Naive B cell (primary cell): ENCODE results near the gene IQCH. TPM values are rescaled to one million over a fixed set of nuclear protein-coding genes. Genes with fewer than 3 reads are reported as not detected.
A peak's percentile ranks its signal among the peaks of the same experiment; 100 is the strongest.
"Not testable (repeated sequence)": the region's sequence is repeated elsewhere in the genome, so short reads cannot be mapped to it uniquely, and the experiment has no call there.

Experiments
- ATAC-seq, 2 donors: fragments of 150-1000 bp; cut with Tn5 transposase; 2 replicates each; pipeline ENCODE4 v1.10.0; 2021; ENCODE audit warnings: low read depth in 2 of 2, mild to moderate bottlenecking in 2 of 2, moderate library complexity in 2 of 2
- DNase-seq: peaks from one replicate; pipeline ENCODE4 v3.0.0; 2022
- H3K27ac Mint-ChIP-seq, 6 donors: one replicate each; pipeline ENCODE4 v1.8.0; 2020 to 2022; ENCODE audit warnings: mild to moderate bottlenecking in 6 of 6, mixed read lengths in 6 of 6, moderate library complexity in 5 of 6, inconsistent platforms in 2 of 6
- H3K27me3 Mint-ChIP-seq, 3 donors: one replicate each; pipeline ENCODE4 v1.8.0; 2021 to 2022; ENCODE audit warnings: mixed read lengths in 3 of 3, mild to moderate bottlenecking in 1 of 3
- H3K36me3 Mint-ChIP-seq, 2 donors: one replicate each; pipeline ENCODE4 v1.8.0; 2020 to 2022; ENCODE audit warnings: mixed read lengths in 2 of 2, inconsistent platforms in 1 of 2, mild to moderate bottlenecking in 1 of 2
- H3K4me1 Mint-ChIP-seq, 3 donors: one replicate each; pipeline ENCODE4 v1.8.0; 2020 to 2022; ENCODE audit warnings: mixed read lengths in 3 of 3, inconsistent platforms in 1 of 3, mild to moderate bottlenecking in 1 of 3, moderate library complexity in 1 of 3
- H3K4me3 Mint-ChIP-seq, 8 donors: one replicate each; pipeline ENCODE4 v1.8.0; 2020 to 2022; ENCODE audit warnings: mild to moderate bottlenecking in 8 of 8, mixed read lengths in 8 of 8, moderate library complexity in 8 of 8, inconsistent platforms in 2 of 8
- H3K9me3 Mint-ChIP-seq, 7 donors: one replicate each; pipeline ENCODE4 v1.8.0; 2020 to 2022; ENCODE audit warnings: mixed read lengths in 7 of 7, mild to moderate bottlenecking in 5 of 7, inconsistent platforms in 2 of 7, moderate library complexity in 1 of 7
- polyA plus RNA-seq, 6 donors: library from polyadenylated mRNA; unstranded; fragments of 300-500 nt; fragmentation: Illumina TruSeq; gene quantifications; one replicate each; pipeline ENCODE4 v1.2.3, GENCODE V29; 2021; ENCODE audit warnings: low read depth in 6 of 6

IQCH gene
- polyA plus RNA-seq, 6 donors from 2014 or later: 0.23 to 0.30 TPM; not detected in 4

DNA sequence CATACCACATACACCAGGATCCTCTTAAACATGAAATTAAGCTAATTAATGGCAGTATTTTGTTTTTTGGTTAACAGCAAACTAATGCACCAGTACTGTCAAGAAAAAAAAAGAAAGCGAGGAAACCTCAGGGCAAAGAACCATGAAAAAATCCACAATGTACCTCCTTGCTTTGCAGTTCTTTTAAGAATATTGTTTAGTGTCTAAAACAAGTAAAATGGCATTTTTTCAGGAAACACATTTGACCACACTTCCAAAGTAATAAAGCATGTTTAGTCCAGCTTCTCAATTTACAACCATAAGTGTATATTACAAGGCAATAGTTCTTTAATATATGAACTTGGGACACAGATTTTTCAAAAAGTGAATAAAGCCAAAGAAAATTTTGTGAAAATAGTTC lies 26.7 kb upstream of the IQCH start:
- Mint-ChIP-seq H3K27ac (peak overlapping the region in 1 of 6 donors; percentile 7), H3K4me3 (no peak overlapping the region), H3K36me3 (peaks cover 26 to 29% of the 10 kb centered on the region in 2 donors), H3K27me3 (no peaks in the 10 kb centered on the region), H3K4me1 (peaks cover 7 to 11% (median 8%) of the 10 kb centered on the region in 3 donors), H3K9me3 (no peaks in the 10 kb centered on the region)
- DNase-seq (no peak), ATAC-seq (no peak)

DNA sequence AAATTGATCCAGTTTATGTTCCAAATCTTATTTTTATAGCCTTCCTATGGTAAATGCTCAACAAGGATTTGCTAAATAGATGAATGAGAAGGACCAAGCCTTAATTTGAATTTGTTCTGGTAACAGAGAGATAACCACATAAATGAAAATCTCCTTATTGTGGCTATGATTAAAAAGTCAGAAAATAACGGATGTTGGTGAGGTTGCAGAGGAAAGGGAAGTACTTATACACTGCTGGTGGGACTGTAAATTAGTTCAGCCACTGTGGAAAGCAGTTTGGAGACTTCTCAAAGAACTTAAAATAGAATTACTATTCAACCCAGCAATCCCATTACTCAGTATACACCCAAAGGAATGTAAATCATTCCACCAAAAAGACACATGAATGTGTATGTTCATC lies 26.3 kb upstream of the IQCH start:
- H3K27ac Mint-ChIP-seq: peak overlapping the region in 4 of 6 donors; percentile 10 to 67 (median 28)

DNA sequence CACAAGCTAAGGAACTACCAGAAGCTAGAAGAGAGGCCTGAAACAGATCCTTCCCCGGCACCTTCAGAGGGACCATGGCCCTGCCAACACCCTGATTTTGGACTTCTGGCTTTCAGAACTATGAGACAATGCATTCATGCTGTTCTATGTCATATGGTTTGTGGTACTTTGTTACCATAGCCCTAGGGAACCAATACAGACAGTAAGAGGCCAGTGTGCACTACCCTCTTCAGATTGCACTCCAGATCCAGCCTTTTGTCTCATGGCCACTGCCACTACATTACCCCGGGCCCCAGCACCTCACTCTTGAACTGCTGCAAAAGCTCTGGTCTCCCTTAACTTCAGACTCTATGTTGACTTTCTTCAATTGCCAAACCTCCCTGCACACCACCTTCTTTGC lies 24.1 kb upstream of the IQCH start:
- Mint-ChIP-seq H3K4me1 (peaks cover 7 to 9% (median 8%) of the 10 kb centered on the region in 3 donors), H3K36me3 (peaks cover 39 to 51% of the 10 kb centered on the region in 2 donors), H3K27me3 (no peaks in the 10 kb centered on the region), H3K27ac (peak overlapping the region in 2 of 6 donors; percentile 80 to 83), H3K9me3 (no peaks in the 10 kb centered on the region), H3K4me3 (no peak overlapping the region)
- no peak for DNase-seq
- ATAC-seq: no peak

More for the DNA sequence above, 26.3 kb upstream of the IQCH start:
- Mint-ChIP-seq H3K4me1 (peaks cover 7 to 11% (median 8%) of the 10 kb centered on the region in 3 donors), H3K27me3 (no peaks in the 10 kb centered on the region), H3K4me3 (no peak overlapping the region), H3K9me3 (no peaks in the 10 kb centered on the region), H3K36me3 (peaks cover 30 to 33% of the 10 kb centered on the region in 2 donors)
- DNase-seq (no peak), ATAC-seq (no peak)

DNA sequence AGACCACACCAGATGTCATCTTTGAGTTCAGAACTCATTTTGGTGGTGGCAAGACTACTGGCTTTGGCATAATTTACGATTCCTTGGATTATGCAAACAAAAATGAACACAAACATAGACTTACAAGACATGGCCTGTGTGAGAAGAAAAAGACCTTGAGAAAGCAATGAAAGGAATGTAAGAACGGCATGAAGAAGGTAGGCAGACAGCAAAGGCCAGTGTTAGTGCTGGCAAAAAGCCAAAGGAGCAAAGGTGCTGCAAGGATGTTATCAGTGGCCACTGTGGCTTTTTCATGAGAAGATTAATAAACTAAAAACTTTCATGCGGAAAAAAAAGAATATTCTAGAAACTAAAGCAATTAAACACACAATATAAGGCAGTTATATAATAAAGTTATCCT lies 22.0 kb upstream of the IQCH start:
- Mint-ChIP-seq H3K27me3 (no peaks in the 10 kb centered on the region), H3K9me3 (no peaks in the 10 kb centered on the region), H3K27ac (peak overlapping the region in 1 of 6 donors; percentile 88), H3K4me1 (peaks cover 7 to 12% (median 8%) of the 10 kb centered on the region in 3 donors), H3K4me3 (no peak overlapping the region), H3K36me3 (peaks cover 46 to 52% of the 10 kb centered on the region in 2 donors)
- DNase-seq: no peak
- no peak for ATAC-seq

DNA sequence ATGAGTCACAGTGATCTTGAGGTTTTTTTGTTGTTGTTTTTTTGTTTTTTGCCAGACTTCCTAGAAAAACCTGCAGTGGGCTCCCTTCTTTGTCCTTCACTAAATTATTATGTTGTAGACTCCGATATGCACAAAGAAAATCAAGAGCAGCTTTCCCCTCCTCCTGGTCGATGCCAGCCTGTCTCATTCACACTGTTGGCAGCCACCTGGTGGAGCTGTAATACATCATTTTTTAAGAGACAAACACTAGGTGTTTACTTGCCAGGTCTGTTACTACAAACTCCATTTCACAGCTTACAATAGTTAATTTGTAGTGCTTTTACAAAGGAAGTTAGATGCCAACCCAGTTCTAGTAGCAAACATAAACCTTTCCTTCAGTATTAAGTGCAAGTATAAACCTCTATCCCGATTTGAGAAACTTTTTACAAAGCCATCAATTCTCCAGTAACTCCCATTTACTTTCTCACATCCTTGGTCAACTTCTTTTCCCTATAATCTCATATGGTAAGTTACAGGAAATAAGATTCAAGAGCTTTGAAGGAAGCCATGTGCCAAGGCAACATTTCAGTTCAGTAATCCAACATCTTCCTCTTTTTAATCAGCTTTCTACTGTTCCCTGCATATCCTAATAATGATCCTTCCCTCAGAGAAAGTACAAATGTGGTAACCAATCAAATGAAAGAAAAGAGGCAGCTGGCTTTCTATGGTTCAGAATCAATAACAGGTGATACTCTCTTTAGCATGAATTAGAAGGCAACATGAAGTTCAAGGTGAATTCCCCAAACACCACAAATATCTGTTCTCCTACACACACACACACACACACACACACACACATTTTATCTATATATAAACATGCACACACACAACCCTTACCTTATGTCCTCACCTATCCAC lies 14.1 kb upstream of the IQCH start:
- Mint-ChIP-seq H3K27me3 (no peaks in the 10 kb centered on the region), H3K27ac (peak overlapping the region in 5 of 6 donors; percentile 43 to 93 (median 74)), H3K9me3 (no peaks in the 10 kb centered on the region), H3K4me3 (peak overlapping the region in 4 of 8 donors; percentile 25 to 59 (median 44)), H3K36me3 (peaks cover under 1 to 13% of the 10 kb centered on the region in 2 donors), H3K4me1 (peaks cover 30 to 33% (median 33%) of the 10 kb centered on the region in 3 donors)
- ATAC-seq (peak; percentile 37 to 41), DNase-seq (no peak)

DNA sequence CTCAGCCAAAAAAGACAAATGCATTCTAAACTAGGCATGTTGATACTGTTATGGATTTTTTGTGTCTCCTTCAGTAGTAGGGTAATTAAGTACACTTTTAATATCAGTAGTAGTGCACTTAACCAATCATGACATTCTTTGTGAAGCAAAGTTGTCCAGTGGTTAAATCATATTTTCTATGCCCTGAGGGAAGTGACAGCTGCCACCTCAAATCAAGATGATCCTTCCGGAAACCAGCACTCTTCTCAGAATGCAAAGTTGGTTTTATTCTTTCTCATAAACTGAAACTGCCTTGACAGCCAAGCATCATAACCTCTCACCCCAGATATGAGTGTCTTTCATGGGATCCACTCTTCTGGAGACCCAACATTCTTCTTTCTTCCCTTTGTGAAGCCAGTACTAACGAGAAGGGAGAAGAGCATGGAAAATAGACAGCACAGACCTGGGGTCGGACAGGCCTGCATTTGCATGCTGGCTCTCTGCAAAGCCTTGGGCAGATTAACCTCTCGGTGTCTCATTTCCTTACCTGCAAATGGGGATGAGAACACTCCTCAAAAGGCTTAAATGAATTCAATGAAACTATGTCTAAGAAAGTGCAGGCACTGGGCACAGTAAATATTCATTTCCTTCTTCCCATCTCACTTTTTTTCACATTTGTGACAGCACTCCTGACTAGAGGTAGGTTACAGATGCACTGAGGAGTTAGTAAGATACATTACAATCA lies 13.3 kb upstream of the IQCH start:
- peak overlapping the region in 4 of 6 donors; percentile 4 to 93 (median 68) for H3K27ac Mint-ChIP-seq
- H3K9me3 Mint-ChIP-seq: peaks cover 0 to 2% (median 0%) of the 10 kb centered on the region in 7 donors
- H3K27me3 Mint-ChIP-seq: no peaks in the 10 kb centered on the region
- peaks cover 0 to 11% of the 10 kb centered on the region in 2 donors for H3K36me3 Mint-ChIP-seq
- DNase-seq (no peak), ATAC-seq (peak; percentile 27 to 42)
- H3K4me3 Mint-ChIP-seq: peak overlapping the region in 5 of 8 donors; percentile 16 to 59 (median 53)
- peaks cover 30 to 33% (median 31%) of the 10 kb centered on the region in 3 donors for H3K4me1 Mint-ChIP-seq

DNA sequence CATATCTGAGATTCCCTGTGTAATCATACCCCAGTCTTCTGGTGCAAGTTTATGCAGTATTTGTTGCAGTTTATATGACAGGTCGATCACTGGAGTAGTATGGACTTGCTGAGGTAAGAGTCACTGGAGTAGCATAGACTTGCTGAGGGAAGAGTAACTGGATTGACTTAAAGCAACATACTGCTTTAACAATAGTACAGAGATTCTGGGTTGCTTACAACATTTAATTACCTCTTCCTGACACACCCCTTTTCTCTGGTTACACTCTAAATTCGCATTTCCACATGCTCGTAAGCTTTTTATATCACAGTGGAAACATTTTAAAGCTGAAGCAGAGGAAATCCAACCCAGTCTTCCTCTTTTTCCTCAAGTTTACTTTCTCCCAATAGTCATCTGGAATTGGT lies 11.9 kb upstream of the IQCH start:
- H3K9me3 Mint-ChIP-seq: peaks cover 0 to 6% (median 2%) of the 10 kb centered on the region in 7 donors
- DNase-seq (no peak), ATAC-seq (no peak)
- peak overlapping the region in 1 of 6 donors; percentile 61 for H3K27ac Mint-ChIP-seq
- H3K36me3 Mint-ChIP-seq: peaks cover 6 to 19% of the 10 kb centered on the region in 2 donors
- peak overlapping the region in 1 of 8 donors; percentile 27 for H3K4me3 Mint-ChIP-seq
- H3K4me1 Mint-ChIP-seq: peaks cover 30 to 33% (median 33%) of the 10 kb centered on the region in 3 donors
- no peaks in the 10 kb centered on the region for H3K27me3 Mint-ChIP-seq

DNA sequence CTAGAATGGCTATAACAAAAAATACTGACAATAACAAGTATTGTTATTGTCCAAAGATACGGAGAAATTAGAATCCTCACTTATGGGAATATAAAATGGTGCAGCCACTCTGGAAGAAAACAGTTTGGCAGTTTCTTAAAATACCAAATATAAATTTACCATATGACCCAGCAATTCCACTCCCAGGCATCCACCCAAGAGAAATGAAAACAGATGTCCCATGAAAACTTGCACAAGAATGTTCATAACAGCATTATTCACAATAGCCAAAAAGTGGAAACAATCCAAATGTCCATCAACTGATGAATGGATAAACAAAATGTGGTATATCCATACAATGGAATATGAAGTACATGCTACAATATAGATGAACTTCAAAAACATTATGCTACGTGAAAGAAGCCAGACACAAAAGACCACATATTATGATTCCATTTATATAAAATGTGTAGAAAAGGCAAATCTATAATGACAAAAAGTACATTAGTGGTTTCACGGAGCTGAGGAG lies 9.6 kb upstream of the IQCH start:
- peak overlapping the region in 1 of 6 donors; percentile 6 for H3K27ac Mint-ChIP-seq
- DNase-seq (no peak), ATAC-seq (no peak)
- peaks cover 0 to 6% (median 2%) of the 10 kb centered on the region in 7 donors for H3K9me3 Mint-ChIP-seq
- peaks cover 33 to 40% (median 39%) of the 10 kb centered on the region in 3 donors for H3K4me1 Mint-ChIP-seq
- no peaks in the 10 kb centered on the region for H3K27me3 Mint-ChIP-seq
- H3K4me3 Mint-ChIP-seq: no peak overlapping the region
- H3K36me3 Mint-ChIP-seq: peaks cover 7 to 20% of the 10 kb centered on the region in 2 donors

DNA sequence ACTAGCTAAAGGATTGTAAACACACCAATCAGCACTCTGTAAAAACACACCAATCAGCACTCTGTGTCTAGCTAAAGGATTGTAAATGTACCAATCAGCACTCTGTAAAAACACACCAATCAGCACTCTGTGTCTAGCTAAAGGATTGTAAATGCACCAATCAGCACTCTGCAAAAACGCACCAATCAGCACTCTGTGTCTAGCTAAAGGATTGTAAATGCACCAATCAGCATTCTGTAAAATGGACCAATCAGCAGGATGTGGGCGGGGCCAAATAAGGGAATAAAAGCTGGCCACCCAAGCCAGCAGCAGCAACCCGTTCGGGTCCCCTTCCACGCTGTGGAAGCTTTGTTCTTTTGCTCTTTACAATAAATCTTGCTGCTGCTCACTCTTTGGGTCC lies 8.0 kb upstream of the IQCH start:
- not testable (repeated sequence) for H3K27ac Mint-ChIP-seq, H3K27me3 Mint-ChIP-seq, H3K9me3 Mint-ChIP-seq, H3K4me3 Mint-ChIP-seq, DNase-seq, ATAC-seq
- Mint-ChIP-seq H3K36me3 (peaks cover 7 to 20% of the 10 kb centered on the region in 2 donors), H3K4me1 (peaks cover 18 to 29% (median 27%) of the 10 kb centered on the region in 3 donors)

DNA sequence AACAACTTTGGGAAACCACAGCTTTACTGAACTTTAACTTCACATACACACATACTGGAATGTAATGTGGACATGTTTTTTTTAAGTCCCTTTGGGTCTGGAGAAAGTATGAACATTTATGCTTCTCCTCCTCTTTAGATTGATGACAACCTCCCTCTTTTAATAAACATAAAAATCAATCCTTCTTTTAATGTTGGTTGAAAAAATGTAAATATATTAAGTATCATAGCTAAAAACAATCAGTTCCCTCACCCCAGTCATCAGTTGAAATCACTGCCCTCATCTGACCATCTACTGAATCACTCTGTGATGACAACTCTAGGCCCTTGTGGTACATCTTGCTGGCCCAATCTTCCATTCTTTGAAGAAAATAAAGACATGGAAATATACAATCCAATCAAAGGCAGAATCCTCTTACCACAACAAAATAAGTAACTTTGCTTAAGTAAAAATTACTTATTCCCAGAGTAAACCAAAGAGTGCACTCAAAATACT lies 6.5 kb upstream of the IQCH start:
- Mint-ChIP-seq H3K4me1 (peaks cover 15 to 26% (median 25%) of the 10 kb centered on the region in 3 donors), H3K27ac (no peak overlapping the region)

DNA sequence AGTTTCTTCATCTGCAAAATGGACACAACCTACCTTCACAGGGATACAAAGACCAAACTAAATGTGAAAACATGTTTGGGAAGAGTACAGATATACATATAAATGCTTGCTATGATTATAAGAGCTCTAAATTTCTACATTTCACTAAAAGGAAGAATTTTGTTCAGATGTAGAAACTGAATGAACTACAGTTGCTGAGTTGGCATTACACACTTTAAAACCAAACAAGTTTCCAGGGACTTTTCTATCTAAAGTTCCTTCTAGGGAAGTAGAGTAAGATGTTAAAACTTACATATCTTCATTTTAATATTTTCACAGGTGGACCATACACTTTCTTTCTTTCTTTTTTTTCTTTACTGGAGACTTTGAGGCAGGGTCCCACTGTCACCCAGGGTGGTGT lies 4.8 kb upstream of the IQCH start:
- H3K27ac Mint-ChIP-seq: no peak overlapping the region
- H3K36me3 Mint-ChIP-seq: peaks cover 7 to 20% of the 10 kb centered on the region in 2 donors
- ATAC-seq: no peak
- DNase-seq: no peak
- H3K27me3 Mint-ChIP-seq: no peaks in the 10 kb centered on the region
- H3K9me3 Mint-ChIP-seq: peaks cover 0 to 6% (median 2%) of the 10 kb centered on the region in 7 donors
- H3K4me3 Mint-ChIP-seq: no peak overlapping the region
- H3K4me1 Mint-ChIP-seq: peaks cover 28 to 38% (median 30%) of the 10 kb centered on the region in 3 donors

More for the DNA sequence above, 6.5 kb upstream of the IQCH start:
- peaks cover 7 to 20% of the 10 kb centered on the region in 2 donors for H3K36me3 Mint-ChIP-seq
- H3K4me3 Mint-ChIP-seq: no peak overlapping the region
- DNase-seq: no peak
- no peak for ATAC-seq
- H3K27me3 Mint-ChIP-seq: no peaks in the 10 kb centered on the region
- H3K9me3 Mint-ChIP-seq: peaks cover 0 to 6% (median 2%) of the 10 kb centered on the region in 7 donors

DNA sequence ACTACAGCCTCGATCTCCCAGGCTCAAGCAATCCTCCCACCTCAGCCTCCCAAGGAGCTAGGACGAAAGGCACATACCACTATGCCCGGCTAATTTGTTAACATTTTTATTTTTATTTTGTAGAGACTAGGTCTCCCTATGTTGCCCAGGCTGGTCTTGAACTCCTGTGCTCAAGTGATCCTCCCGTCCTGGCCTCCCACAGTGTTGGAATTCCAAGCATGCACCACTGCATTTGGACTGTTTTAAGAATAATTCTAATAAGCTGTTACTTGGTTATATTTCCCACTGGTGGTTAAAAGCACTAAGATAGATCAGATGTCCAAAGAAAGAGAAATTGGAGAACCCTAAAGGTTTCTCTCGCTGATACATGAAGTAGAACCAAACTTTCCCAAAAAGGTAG lies 3.3 kb upstream of the IQCH start:
- ATAC-seq: no peak

DNA sequence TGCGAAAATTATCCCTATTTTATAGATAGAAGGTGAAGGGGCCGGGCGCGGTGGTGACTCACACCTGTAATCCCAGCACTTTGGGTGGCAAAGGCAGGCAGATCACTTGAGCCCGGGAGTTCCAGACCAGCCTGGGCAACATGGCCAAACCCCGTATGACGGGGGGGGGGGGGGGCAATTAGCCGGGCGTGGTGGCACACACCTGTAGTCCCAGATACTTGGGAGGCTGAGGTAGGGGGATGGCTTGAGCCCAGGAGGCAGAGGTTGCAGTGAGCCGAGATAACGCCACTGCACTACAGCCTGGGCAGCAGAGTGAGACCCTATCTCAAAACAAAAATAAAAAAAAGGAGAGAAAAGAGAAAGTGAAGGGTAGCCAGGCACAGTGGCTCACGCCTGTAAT lies 1.5 kb upstream of the IQCH start:
- Mint-ChIP-seq H3K27ac (peak overlapping the region in 5 of 6 donors; percentile 64 to 91 (median 86)), H3K4me3 (peak overlapping the region; percentile 80 to 99 (median 98)), H3K36me3 (no peaks in the 10 kb centered on the region), H3K4me1 (peaks cover 27 to 46% (median 34%) of the 10 kb centered on the region in 3 donors), H3K9me3 (no peaks in the 10 kb centered on the region), H3K27me3 (no peaks in the 10 kb centered on the region)
- DNase-seq (no peak), ATAC-seq (no peak)

More for the DNA sequence above, 3.3 kb upstream of the IQCH start:
- peak overlapping the region in 1 of 8 donors; percentile 4 for H3K4me3 Mint-ChIP-seq
- no peak for DNase-seq
- H3K27ac Mint-ChIP-seq: no peak overlapping the region
- H3K9me3 Mint-ChIP-seq: peaks cover 0 to 6% (median 2%) of the 10 kb centered on the region in 7 donors
- peaks cover 7 to 8% of the 10 kb centered on the region in 2 donors for H3K36me3 Mint-ChIP-seq
- H3K27me3 Mint-ChIP-seq: no peaks in the 10 kb centered on the region
- H3K4me1 Mint-ChIP-seq: peaks cover 33 to 47% (median 35%) of the 10 kb centered on the region in 3 donors
